NCI-H146 (cell line): ENCODE results near the gene TRAPPC3L.
A peak's percentile ranks its signal among the peaks of the same experiment; 100 is the strongest.

Experiments used
- DNase-seq: peaks from one replicate; lab custom pipeline; 2025; lab: John Stamatoyannopoulos, UW

The TRAPPC3L gene

DNA sequence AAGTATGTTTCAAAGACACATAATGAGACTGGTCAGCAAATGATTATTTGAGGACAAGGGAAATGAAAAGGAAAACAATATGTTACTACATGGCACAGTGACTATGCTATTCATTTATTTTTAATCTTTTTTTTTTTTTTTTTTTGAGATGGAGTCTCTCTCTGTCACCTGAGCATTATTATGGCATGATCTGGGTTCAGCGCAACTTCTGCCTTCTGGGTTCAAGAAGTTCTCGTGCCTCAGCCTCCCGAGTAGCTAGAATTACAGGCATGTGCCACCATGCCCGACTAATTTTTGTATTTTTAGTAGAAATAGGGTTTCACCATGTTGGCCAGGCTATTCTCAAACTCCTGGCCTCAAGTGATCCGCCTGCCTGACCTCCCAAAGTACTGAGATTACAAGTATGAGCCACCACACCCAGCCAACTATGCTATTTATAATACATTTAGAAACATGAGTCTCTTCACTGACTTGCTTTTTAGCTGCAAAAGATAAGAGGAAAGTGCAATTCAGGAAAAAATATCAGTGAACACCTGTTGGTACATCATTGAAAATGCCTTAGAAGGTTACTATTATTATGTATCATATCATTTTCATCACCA lies 11.4 kb upstream of the TRAPPC3L start:
- no peak for DNase-seq

DNA sequence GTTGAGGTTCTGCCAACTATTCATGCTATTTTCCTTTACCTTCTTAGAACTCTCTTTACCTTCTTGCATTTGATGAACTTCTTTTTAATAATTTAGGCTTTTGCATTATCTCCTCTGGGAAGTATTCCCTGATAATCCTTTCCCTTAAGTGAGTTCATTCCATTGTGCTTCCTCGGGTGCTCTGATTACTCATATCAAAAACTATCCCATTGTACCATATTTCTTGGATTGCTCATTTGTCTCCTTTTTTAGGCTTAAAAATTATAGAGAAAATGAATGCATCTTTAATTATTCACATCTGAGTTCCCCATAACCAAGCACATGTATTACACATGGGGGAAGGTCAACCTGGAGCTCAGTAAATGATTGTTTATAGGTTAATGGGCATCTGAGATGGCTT lies 10.6 kb upstream of the TRAPPC3L start:
- no peak for DNase-seq

DNA sequence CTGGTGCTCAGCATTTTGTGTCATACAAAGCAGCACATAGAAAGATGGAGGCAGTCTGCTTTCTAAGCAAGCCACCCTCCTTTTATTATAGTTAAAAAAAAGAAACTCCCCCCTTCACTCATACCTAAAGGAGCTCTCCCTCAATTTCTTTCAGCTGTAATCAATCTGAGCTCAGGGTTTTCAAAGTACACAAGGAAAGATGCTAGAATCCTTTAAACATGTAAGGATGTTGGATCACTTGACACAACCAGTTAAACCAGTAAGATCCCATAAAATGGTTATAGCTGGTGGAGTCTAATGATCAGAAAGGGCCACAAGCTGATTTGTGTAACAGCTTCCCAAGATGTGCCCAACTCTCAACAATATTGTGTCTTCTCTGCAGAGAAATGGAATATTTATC lies 8.0 kb upstream of the TRAPPC3L start, which contains the start of gene CALHM4:
CALHM4 (plus strand) TSS at position 301 of the 400 bp plus-strand sequence; CDS start at position 344, 43 bp downstream.
- no peak for DNase-seq

DNA sequence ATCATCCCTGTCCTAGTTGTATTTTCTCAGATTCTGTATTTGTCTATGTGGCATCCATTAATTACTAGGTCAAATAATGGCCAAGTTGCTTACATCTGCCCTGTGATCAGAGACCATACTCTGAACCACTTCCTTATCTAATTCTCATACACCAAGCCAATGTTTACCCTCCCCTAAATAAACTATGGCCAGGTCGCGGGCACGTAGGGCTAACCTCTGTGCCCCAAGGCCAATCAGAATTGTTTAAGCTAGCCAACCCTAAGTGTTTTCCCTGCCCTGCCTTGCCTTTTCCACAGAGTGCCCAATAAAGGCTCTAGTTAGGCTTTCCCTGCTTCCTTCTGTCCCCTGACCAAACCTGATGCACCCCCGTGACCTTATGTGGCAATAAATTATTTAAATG lies 5.3 kb upstream of the TRAPPC3L start:
- DNase-seq, result peak; percentile 65

DNA sequence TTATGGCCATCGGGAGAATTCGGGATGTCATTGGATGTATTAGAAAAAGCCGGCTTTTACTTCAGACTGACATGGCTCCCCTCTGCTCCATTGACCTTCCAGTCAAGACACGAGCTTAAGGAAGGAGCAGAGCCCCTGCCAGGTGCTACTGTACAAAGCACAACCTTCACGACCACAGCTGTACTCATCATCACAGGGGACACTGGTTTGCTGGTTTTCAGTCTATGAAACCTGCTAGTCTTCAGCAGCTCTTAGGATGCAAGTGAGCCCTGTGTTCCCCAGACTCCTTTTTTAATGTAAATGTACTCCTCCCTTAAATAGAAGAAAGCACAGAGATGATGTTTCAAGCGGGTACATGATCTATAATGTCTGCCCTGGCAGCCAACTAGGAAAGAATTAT lies 1.9 kb upstream of the TRAPPC3L start:
- no peak for DNase-seq

DNA sequence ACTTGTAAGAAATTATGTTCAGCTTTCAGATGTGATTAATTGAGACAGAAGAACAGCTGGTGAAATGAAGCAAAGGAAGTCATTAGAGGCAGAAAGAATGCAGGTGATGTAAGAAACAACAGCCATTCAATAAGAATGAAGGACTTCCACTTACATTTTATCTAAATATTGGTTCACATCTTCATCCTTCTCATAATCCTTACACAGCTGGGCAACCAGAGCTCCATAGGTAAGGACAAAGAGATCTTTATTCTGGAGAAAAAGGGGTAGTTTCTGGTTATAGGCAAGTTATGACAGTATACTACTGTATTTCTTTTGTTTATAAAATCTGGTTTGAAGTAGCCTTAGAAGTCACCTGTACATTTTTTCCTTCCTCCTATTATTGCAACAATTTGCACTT lies 2.3 kb downstream of the TRAPPC3L start:
- DNase-seq, result no peak

DNA sequence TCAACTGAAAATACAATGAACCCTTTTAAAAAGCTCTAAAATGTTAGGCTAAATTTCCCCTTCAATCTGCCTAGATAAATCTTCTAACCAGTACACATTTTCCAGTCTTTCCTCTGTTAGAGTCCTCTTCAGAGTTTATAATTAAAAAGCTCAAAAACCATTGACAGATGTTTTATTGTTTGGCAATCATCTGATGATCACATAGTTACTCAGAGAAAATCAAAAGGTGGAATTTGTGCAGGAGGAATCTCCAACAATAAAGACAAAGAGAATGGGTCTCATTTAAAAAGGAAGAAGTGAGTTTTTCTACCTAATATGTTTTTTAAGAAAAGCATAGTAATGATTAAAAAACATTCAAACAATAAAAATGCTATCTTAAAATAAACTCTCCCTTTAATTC lies 3.1 kb downstream of the TRAPPC3L start:
- DNase-seq, result no peak

DNA sequence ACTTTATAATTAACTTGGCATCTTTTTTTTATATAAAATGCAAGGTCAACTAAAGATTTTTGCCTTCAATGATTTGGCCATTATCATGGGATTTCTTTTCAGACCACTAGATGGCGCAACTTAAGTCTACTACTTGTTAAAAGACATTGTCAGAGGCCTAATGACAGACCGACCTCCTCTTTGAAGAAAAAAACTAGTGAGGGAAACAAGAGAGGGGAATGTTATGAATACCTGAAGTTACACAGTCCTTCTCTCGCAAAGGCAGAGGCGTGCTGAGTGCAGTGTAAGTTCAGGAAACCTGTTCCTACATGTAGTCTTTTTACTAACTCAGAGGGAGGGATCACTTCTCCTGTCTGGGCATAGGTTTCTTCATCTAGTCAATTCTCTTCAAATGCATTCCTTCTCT lies 9.3 kb downstream of the TRAPPC3L start:
- DNase-seq, result peak; percentile 58

DNA sequence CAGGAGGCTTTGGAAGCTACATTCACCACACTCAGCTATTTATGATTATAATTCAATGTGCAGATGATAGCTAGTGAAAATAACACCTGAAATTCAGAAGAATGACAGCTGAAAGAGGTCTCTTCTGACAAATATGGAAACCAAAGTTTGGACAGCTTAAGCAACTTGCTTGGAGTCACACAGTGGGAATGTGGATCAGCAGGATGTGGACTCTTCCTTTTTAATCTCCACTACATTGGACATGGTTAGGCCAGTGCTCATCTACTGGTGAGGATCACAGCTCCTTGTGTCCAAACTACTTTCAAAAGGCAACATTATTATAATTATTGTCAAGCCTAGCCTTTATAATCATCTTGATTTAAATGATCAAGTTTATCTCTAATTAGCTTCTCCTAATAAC lies 10.4 kb downstream of the TRAPPC3L start:
- DNase-seq, result no peak

DNA sequence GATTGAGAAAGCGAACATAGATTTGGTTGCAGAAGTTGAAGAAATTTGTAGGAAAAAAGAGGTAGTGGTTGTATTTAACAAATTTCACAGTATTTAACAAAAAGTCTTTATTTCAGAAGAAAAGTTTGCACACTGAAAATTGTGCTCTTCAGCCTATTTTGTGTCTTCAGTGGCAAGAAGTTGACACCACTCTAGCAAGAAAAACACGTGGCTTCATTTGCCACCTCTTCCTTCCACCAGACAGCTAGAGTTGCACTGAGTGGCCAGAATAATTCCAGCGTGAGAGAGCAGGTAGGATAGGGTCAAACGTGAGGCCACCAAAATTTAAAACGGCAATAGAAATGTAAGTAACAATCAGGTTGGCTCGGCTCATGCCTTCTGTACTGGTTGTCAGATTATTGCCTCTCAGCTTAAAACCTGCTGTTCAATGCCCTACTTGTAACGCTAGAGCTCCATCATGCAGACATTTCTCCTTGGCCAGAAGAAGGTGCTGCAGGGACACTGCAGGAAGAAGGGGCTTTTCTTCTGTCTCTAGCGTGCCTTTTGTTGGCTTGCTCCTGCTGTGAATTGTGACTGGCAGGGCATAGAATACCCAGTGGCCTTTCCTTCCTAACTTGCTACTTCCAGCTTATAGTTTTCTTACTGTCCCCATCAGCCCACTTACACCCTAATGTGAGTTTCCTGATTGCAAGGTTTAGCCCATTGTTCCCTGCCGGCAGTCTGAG lies 12.1 kb downstream of the TRAPPC3L start:
- DNase-seq, result peak; percentile 10

DNA sequence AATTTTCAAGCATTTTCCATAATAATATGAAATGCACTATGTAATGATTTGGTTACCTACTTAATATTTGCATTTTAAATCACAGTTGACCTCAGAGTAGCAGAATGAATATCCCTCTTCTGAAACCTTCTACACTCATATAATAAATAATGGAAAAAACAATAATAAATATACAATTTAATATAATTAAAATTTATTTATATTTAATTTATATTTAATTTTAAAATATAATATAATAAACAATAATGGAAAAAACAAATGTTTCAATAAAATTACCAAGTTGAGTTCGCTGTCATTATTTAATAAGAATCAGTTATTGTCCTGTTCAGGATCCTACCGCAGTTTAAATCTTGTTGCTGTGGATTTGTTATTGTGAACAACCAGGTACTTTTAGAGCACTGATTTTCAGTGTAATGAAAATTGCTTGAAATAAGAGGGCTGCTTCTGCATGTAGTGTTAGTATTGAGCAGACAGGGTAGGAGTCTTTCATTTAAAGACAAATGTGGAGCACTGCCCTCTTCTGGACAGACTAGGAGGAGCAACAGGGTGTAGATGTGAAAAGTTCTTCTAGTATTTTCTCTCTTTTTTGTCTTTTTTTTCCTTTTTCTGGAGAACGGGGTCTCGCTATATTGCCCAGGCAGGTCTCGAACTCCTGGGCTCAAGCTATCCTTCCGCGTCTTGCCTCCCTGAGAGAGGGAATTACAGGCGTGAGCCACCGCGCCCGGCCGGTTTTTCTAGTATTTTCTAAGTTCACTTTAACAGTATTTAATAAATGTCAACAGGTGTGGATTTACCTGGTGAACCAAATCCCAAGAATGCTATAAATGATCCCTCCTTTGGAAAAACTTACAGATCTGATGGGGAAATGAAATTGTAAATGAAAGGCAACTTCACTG lies 13.6 kb downstream of the TRAPPC3L start:
- DNase-seq, result peak; percentile 22

DNA sequence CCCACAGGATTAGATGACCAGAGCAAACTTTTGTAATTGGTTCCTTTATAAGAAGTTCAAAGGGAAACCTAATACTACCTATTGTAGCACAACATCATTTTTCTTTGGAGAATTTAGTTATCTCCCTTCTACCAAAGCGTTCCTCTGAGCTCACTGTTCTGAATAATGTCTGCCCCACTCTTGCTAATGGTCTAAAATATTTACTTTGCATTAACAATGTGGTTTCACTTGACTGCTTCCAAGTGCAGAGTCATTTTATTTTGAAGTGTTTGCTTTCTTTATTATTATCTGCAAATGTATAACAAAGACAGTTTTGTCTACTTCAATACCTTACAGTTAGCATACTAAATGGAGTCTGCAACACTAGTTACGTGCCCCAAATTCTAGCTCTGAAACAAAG lies 15.0 kb downstream of the TRAPPC3L start:
- peak; percentile 56 for DNase-seq

DNA sequence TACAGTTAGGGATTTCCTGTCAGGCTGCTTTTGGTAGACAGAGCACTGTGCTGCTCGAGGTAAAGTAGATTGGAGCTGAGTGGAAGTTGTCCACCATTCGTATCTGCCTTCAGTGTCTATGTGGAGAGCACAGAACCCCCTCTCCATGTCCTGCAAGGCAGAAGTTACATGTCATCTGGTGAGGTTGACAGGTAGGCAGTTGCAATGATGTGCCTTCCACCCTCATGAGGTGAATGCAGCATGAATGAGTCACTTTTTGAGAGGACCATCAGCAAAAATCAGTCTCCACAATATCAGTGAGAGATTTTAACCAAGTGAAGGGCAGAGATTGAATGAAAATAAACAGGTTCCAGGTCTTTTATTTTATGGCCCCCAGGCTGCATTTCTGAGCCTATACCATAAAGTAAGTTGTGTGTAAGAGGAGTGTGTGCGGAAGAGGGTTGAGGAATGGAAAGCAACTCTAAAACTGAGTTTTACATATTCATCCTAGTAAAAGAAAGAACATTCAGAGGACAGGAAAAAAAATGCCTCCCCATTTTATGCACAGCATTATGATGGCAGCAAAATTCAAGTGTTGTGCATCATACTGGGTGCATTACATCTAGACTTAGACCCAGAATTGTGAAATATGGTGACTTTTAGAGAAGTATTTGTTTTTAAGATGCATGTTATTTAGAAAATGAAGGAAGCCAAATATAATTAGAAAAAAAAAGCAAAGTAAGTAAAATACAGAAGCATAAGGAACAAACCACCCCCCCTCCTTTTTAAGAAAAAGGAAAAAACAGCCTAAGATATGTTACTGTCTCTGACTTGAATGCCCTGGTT lies 15.8 kb downstream of the TRAPPC3L start:
- no peak for DNase-seq

DNA sequence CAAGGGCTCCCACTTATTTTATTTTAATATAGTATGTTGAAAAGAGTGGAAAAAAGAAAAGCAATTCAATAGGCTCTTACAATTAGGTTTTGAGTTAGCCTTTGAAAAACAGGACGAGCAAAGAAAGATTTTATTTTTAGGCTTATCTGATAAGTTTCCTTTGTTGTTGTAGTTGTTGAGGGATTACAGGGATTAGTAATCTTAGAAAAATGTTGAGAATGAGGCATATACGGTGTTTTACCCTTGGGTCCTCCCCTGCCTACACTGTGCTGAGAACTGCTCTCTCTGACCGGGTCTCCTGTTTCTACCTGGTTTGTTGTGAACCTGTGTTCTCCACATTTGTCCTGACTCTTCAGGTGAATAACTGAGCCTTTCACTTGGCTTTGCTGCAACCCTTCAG lies 16.7 kb downstream of the TRAPPC3L start:
- no peak for DNase-seq

DNA sequence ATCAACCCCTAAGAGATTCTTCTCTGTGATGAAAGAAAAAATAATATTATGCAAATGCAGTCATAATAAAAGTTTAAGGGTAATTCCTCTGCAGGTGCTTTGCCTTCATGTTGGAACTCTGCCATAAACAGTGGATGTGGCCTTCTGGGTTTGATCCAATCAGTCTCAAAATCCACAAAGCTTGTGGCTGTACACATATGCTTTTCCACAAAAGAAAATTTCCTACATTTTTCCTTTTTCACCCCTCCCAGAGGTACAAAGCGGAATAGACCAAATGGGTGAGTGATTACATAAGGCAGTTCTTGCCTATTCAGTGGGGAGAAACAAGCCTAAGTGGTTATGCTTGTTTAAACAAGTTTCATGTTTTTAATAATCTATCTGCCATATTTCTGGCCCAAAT lies 17.4 kb downstream of the TRAPPC3L start:
- DNase-seq, result no peak

DNA sequence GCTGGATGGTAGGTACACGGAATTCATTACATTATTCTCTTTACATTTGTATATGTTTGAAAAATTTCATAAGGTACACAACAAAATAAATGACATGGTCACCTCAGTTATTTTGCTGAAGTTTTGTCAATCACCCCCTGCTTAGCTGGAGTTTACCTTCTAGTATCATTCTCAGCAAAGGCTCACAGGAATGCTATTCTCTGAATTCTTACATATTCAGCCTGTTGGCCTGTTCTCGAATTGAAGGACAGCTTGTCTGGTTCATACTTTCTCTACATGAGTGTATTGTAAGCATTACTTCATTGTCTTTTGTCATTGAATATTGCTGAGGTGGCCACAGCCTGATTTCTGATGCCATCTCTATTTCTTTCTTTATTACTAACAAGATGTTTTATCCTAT lies 21.2 kb downstream of the TRAPPC3L start:
- DNase-seq, result no peak

DNA sequence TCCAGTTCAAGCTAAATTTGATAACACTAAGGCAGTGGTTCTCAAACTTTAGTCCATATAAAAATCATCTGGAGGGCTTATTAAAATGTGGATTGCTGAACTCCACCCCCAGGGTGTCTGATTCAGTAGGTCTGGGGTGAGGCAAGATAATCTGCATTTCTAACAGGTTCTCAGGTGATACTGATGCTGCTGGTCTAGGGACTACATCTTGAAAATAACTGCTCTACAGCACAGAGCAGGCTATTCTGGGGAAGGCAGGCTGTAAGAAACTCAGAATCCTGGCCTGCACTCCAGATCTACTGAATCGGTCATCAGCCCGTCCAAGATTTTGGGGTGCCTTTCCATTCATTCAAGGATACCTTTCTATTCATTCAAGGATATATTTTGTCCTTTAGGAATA lies 22.6 kb downstream of the TRAPPC3L start:
- no peak for DNase-seq

DNA sequence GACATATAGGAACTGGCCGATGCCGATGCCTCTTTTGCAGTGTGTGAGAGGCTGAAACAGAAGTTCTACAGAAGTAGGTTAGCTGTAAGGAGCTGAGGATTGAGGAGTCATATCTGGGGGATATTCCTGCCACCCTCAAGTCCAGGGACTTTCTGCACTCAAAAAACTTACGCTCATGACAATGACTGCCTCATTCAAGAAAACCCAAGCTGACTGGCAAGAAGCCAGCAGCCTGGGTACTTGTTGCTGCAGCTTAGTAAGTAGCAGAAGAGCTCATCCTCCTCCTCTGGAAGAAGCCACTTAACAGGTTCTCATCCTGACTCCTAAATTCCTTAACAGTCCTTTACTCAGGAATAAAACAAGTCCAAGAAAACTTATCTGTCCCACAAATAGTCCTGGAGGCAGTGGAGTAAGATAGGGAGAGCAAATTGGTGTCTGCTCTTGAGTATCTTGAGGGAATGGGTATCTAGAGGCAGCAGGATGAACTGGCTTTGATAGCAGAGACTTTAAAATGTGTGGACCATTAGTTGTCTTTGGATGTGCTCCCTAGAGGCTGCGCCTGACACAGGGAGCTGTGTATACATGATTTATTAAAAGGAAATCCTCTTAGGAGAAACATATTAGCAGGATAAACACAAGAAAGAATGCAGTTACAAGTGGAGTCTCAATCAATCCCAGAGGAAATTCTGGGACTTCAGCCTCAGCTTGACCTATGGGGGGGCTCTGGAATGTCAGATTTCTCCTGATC lies 26.7 kb downstream of the TRAPPC3L start:
- DNase-seq, result no peak

DNA sequence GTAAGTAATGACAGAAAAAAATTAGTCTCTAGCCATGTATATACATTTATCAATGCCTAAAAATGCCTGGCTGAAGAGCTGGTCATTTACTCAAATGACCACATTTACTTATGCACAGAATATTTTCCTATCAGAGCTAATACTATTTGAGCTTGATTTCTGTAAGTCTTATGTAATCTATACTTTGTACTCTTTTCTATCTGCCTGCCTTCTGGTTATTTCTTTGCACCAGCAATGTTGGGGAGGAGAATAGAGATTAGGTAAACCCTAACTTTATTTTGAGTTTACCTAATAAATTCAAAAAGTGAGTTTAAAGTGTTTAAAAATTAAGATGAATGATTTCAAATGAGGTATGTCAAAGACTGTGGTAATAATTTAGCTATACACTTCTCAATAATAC lies 30.3 kb downstream of the TRAPPC3L start:
- DNase-seq, result no peak

DNA sequence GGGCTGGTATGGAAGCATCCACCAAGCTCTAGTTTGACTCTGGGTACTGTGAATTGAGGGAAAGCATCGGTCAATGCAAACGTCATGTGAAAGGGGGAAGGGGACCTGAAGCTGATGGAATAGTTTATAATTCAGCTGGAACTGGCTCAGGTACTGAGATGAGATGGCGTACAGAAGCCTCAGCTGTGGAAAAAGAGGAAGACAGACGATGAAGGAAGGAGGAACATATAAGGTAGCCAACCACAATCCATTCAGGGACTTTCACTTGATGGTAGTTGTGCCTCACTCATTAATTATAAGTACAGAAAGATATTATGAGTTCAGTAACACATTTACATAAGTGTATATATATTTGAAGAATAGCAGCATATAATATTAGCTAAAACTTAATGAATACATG lies 31.4 kb downstream of the TRAPPC3L start:
- DNase-seq, result no peak

DNA sequence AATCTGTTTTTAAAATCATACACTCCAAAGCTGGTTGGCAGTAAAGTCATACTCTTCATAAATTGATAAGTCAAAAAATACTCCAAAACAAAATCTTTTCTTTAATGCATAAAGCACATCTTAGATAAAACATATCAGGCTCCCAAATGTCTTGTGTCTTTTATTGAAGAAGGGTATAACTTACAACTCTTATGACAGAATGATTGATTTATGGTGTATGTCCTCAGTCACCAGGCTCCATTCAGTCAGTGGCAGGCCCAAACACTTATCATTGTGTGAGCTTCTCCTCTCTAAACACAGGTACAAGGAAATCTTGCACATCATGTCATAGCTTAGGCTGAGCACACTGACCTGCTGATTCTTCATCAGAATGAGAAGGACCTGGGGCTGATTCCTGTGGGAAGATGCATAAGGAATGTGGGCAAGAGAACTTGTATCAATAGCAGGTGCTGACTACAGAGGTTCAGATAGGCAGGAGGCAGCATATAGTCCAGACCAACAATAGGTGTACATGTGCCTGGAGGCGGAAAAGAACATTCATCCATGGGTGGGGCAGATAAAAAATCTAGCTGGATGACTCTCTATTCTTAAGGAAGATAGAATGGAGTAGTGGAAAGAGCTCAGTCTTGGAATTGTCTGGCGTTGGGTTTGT lies 32.1 kb downstream of the TRAPPC3L start:
- DNase-seq, result no peak
